MM.1S (cell line): Measurements from ENCODE around the gene NOS1.

Source experiments
- EZH2 ChIP-seq: fragments of 300-600 bp; sonication (generic); optimal IDR thresholded peaks from 2 replicates; pipeline ENCODE3; 2017; ENCODE audit warnings: low read depth, mild to moderate bottlenecking, antibody characterized with exemption, low read length, mixed read lengths
- EZH2phosphoT487 ChIP-seq: fragments of 300-600 bp; sonication (generic); IDR thresholded peaks from 2 replicates; pipeline ENCODE4 v1.6.1; 2018; ENCODE audit warnings: antibody characterized with exemption, low read length
- TF ChIP-seq, protein P1 (sequence below): fragments of 300-600 bp; sonication (generic); IDR thresholded peaks from 2 replicates; pipeline ENCODE4 v1.5.1; 2016; ENCODE audit warnings: antibody characterized with exemption, low read length, mixed read lengths

DNA sequence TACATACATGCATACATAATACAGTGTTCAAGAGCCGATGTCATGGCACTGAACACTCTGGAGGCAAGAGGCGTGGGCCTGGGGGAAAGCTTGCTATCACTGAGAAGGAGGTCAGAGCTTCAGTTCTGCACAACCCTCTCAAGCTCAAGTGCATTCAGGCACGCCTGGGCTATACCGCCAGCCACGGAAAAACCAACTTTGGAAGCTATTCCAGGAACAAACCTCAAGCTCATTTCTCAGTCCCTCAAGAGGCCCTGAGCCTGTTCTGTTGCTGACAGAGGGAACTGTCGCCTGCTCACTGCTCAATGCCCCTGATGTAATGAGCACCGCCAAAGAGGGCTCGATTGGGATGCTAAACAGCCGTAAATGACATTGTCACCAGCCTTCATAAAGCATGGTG, 9.2 kb downstream of the NOS1 start:
- TF ChIP-seq, protein P1, sequence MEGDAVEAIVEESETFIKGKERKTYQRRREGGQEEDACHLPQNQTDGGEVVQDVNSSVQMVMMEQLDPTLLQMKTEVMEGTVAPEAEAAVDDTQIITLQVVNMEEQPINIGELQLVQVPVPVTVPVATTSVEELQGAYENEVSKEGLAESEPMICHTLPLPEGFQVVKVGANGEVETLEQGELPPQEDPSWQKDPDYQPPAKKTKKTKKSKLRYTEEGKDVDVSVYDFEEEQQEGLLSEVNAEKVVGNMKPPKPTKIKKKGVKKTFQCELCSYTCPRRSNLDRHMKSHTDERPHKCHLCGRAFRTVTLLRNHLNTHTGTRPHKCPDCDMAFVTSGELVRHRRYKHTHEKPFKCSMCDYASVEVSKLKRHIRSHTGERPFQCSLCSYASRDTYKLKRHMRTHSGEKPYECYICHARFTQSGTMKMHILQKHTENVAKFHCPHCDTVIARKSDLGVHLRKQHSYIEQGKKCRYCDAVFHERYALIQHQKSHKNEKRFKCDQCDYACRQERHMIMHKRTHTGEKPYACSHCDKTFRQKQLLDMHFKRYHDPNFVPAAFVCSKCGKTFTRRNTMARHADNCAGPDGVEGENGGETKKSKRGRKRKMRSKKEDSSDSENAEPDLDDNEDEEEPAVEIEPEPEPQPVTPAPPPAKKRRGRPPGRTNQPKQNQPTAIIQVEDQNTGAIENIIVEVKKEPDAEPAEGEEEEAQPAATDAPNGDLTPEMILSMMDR, result no peak
- TF ChIP-seq EZH2, result no peak
- no peak for TF ChIP-seq EZH2phosphoT487
